SK-N-SH treated with all-trans-retinoic acid at 6 μM for 48 hours (cell line): ENCODE data around the gene RGL4.

Experiments
- ESRRG ChIP-seq: fragments of 250-450 bp; sonication (Bioruptor Pico); IDR thresholded peaks from 2 replicates; pipeline ENCODE4 v1.6.1; 2021; ENCODE audit warnings: mild to moderate bottlenecking
- PATZ1 ChIP-seq: fragments of 250-450 bp; sonication (Bioruptor Pico); IDR thresholded peaks from 2 replicates; pipeline ENCODE4 v1.8.0; 2020; ENCODE audit warnings: mild to moderate bottlenecking, moderate library complexity, borderline replicate concordance
- PPARA ChIP-seq: fragments of 250-450 bp; sonication (Bioruptor Pico); IDR thresholded peaks from 2 replicates; pipeline ENCODE4 v1.5.0; 2020; ENCODE audit warnings: mild to moderate bottlenecking, borderline replicate concordance
- RARB ChIP-seq: fragments of 250-450 bp; sonication (Bioruptor Pico); IDR thresholded peaks from 2 replicates; pipeline ENCODE4 v1.8.0; 2021; ENCODE audit warnings: mild to moderate bottlenecking, moderate library complexity
- TCF4 ChIP-seq: fragments of 250-450 bp; sonication (Bioruptor Pico); IDR thresholded peaks from 2 replicates; pipeline ENCODE4 v1.8.0; 2021; ENCODE audit warnings: mild to moderate bottlenecking, moderate library complexity, borderline replicate concordance
- ZC3H10 ChIP-seq: fragments of 250-450 bp; sonication (Bioruptor Pico); IDR thresholded peaks from 2 replicates; pipeline ENCODE4 v1.5.1; 2021; ENCODE audit warnings: mild to moderate bottlenecking, moderate library complexity
- ZFP3 ChIP-seq: fragments of 250-450 bp; sonication (Bioruptor Pico); IDR thresholded peaks from 2 replicates; pipeline ENCODE4 v1.5.0; 2020; ENCODE audit warnings: mild to moderate bottlenecking, moderate library complexity
- TF ChIP-seq, protein P1 (sequence below): fragments of 250-450 bp; sonication (Bioruptor Pico); IDR thresholded peaks from 2 replicates; pipeline ENCODE4 v1.5.0; 2020; ENCODE audit warnings: mild to moderate bottlenecking, moderate library complexity

DNA sequence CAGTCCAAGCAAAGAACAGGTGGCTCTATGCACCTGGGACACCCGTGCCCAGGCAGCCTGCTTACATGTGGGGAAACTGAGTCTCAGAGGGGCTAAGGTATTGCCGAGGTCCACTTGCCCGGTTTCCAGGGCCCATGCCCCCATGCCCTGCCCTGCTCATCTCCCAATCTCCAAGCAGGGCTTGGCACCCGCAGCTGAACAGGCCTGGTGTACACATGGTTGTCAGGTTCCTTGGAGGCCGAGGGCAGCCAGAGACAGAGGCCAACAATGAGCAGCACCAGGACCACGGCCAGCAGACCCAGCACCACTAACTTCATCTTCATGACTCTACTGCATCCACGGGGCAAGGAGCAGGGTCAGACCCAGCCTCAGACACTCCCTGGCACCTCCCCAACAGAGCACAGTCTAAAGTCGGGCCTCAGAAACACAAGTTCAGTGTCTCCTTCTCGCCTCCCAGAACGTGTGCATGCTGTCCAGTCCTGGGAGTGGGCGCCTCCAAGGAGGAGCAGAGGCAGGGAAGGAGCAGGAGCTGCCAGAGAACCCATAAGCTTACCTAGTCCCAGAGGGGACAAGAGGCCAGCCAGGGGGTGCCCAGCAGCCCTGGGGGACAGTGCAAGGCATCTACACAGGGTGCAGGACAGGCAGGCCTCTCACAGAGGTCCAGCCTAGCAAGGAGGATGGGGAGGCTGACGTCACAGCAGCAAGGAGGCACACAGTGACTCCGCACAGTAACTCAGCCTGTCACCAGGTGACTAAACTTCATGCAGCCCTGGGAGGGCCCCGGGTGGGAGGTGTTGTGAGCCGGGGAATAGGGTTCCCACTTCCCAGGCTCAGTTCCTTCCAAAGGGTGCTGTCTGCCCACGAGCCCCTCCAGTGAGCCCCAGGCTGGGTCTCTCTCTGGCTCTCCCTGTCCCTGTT, 20.2 kb upstream of the RGL4 start:
- TF ChIP-seq ESRRG (CRISPR knock-in tag), result no peak
- TF ChIP-seq ZFP3 (CRISPR knock-in tag), result no peak
- no peak for TF ChIP-seq PATZ1 (CRISPR knock-in tag)
- no peak for TF ChIP-seq RARB (CRISPR knock-in tag)
- TF ChIP-seq TCF4 (CRISPR knock-in tag), result no peak
- no peak for TF ChIP-seq PPARA (CRISPR knock-in tag)
- TF ChIP-seq, protein P1, sequence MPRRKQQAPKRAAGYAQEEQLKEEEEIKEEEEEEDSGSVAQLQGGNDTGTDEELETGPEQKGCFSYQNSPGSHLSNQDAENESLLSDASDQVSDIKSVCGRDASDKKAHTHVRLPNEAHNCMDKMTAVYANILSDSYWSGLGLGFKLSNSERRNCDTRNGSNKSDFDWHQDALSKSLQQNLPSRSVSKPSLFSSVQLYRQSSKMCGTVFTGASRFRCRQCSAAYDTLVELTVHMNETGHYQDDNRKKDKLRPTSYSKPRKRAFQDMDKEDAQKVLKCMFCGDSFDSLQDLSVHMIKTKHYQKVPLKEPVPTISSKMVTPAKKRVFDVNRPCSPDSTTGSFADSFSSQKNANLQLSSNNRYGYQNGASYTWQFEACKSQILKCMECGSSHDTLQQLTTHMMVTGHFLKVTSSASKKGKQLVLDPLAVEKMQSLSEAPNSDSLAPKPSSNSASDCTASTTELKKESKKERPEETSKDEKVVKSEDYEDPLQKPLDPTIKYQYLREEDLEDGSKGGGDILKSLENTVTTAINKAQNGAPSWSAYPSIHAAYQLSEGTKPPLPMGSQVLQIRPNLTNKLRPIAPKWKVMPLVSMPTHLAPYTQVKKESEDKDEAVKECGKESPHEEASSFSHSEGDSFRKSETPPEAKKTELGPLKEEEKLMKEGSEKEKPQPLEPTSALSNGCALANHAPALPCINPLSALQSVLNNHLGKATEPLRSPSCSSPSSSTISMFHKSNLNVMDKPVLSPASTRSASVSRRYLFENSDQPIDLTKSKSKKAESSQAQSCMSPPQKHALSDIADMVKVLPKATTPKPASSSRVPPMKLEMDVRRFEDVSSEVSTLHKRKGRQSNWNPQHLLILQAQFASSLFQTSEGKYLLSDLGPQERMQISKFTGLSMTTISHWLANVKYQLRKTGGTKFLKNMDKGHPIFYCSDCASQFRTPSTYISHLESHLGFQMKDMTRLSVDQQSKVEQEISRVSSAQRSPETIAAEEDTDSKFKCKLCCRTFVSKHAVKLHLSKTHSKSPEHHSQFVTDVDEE (CRISPR knock-in tag), result no peak
- no peak for TF ChIP-seq ZC3H10
